Effector CD4-positive, alpha-beta T cell (primary cell): ENCODE measurements around the gene PKIG.
"Not testable (repeated sequence)": the region's sequence is repeated elsewhere in the genome, so short reads cannot be mapped to it uniquely, and the experiment has no call there.

Experiments used
- DNase-seq: peaks from one replicate; pipeline ENCODE4 v3.0.0-alpha.2; 2020

PKIG gene

GRCh38 chr20:44643596-44644229 is 61.3 kb downstream of the PKIG start:
- peak; percentile 47 for DNase-seq

GRCh38 chr20:44644230-44644617 is 61.8 kb downstream of the PKIG start:
- DNase-seq, result peak; percentile 4

- peak; percentile 35 for DNase-seq
Measured at GRCh38 chr20:44644667-44645131, 62.3 kb downstream of the PKIG start.

- DNase-seq, result no peak
Measured at GRCh38 chr20:44646023-44646640, 63.8 kb downstream of the PKIG start.

- no peak for DNase-seq
Measured at GRCh38 chr20:44646641-44647274, 64.4 kb downstream of the PKIG start.

- DNase-seq, result no peak
Measured at GRCh38 chr20:44648068-44648467, 65.7 kb downstream of the PKIG start.

- no peak for DNase-seq
Measured at GRCh38 chr20:44648579-44648978, 66.2 kb downstream of the PKIG start.

GRCh38 chr20:44649126-44649525 is 66.7 kb downstream of the PKIG start:
- no peak for DNase-seq

- no peak for DNase-seq
Measured at GRCh38 chr20:44649976-44650375, 67.6 kb downstream of the PKIG start.

- peak; percentile 39 for DNase-seq
Measured at GRCh38 chr20:44650771-44651433, 68.5 kb downstream of the PKIG start.

- DNase-seq, result no peak
Measured at GRCh38 chr20:44651434-44651683, 69.0 kb downstream of the PKIG start.

- DNase-seq, result peak; percentile 31
Measured at GRCh38 chr20:44651684-44652423, 69.5 kb downstream of the PKIG start, which contains the start of gene ADA. Gene ADA (minus strand): TSS chr20:44651699. CDS start chr20:44651607, 92 bp downstream.

GRCh38 chr20:44653546-44653945 is 71.2 kb downstream of the PKIG start:
- no peak for DNase-seq

GRCh38 chr20:44654210-44654609 is 71.8 kb downstream of the PKIG start:
- DNase-seq, result not testable (repeated sequence)

- DNase-seq, result no peak
Measured at GRCh38 chr20:44656448-44656847, 74.1 kb downstream of the PKIG start.

GRCh38 chr20:44657875-44658274 is 75.5 kb downstream of the PKIG start:
- DNase-seq, result no peak

GRCh38 chr20:44658810-44659209 is 76.4 kb downstream of the PKIG start:
- no peak for DNase-seq

GRCh38 chr20:44659931-44660330 is 77.6 kb downstream of the PKIG start:
- no peak for DNase-seq

- no peak for DNase-seq
Measured at GRCh38 chr20:44660581-44660980, 78.2 kb downstream of the PKIG start.

- DNase-seq, result no peak
Measured at GRCh38 chr20:44662261-44662660, 79.9 kb downstream of the PKIG start.

GRCh38 chr20:44664131-44664530 is 81.8 kb downstream of the PKIG start:
- no peak for DNase-seq

- DNase-seq, result no peak
Measured at GRCh38 chr20:44666066-44666465, 83.7 kb downstream of the PKIG start.
